Astrocyte of the spinal cord (primary cell): ENCODE results near the gene FSHR.

Experiments used
- DNase-seq: peaks from one replicate; pipeline ENCODE4 v3.0.0; 2011; ENCODE audit warnings: low read depth, low spot score
- H3K4me3 ChIP-seq: 2 replicates; pipeline ENCODE4 v1.5.1; 2011; ENCODE audit warnings: low read depth, mild to moderate bottlenecking, low read length, moderate library complexity
- CTCF ChIP-seq: IDR thresholded peaks from 2 replicates; pipeline ENCODE4 v1.5.1; 2012; ENCODE audit warnings: low read depth, mild to moderate bottlenecking, low read length, inconsistent platforms
- in situ Hi-C: cut with HindIII; loops from 2 replicates; pipeline ENCODE4 v1.10.0; 2017; ENCODE audit warnings: low sequenced_read_pairs

The FSHR gene

GRCh38 chr2:49162151-49162550, 7.8 kb upstream of the FSHR start:
- no peak overlapping the region for H3K4me3 ChIP-seq
- DNase-seq, result no peak
- TF ChIP-seq CTCF, result no peak
- in situ Hi-C loops, result no loop called here

- no peak overlapping the region for H3K4me3 ChIP-seq
- TF ChIP-seq CTCF, result no peak
- in situ Hi-C loops, result no loop called here
- DNase-seq, result no peak
These were observed 576 bp upstream of the FSHR start for GRCh38 chr2:49154891-49155290.

- no peak overlapping the region for H3K4me3 ChIP-seq
- no peak for DNase-seq
- in situ Hi-C loops, result no loop called here
- no peak for TF ChIP-seq CTCF
These were observed 1.1 kb downstream of the FSHR start for GRCh38 chr2:49153252-49153651.

GRCh38 chr2:49152824-49153223, 1.5 kb downstream of the FSHR start:
- H3K4me3 ChIP-seq, result no peak overlapping the region
- DNase-seq, result no peak
- in situ Hi-C loops, result no loop called here
- no peak for TF ChIP-seq CTCF

GRCh38 chr2:49146401-49146800, 7.9 kb downstream of the FSHR start:
- H3K4me3 ChIP-seq, result no peak overlapping the region
- in situ Hi-C loops, result no loop called here
- DNase-seq, result no peak
- TF ChIP-seq CTCF, result no peak

- in situ Hi-C loops, result no loop called here
- H3K4me3 ChIP-seq, result no peak overlapping the region
- DNase-seq, result no peak
- no peak for TF ChIP-seq CTCF
These were observed 22.5 kb downstream of the FSHR start for GRCh38 chr2:49131801-49132200.

GRCh38 chr2:49129034-49129433, 25.3 kb downstream of the FSHR start:
- in situ Hi-C loops, result no loop called here
- TF ChIP-seq CTCF, result no peak
- no peak overlapping the region for H3K4me3 ChIP-seq
- DNase-seq, result no peak
